Neuronal stem cell (in vitro differentiated cells): ENCODE results near the gene ZFAND5.

Source experiments
- DNase-seq: peaks from one replicate; pipeline ENCODE4 v3.0.0-alpha.2; 2013; ENCODE audit warnings: low spot score
- H2AFZ ChIP-seq: one replicate; pipeline ENCODE4 v1.6.1; 2013; ENCODE audit warnings: mild to moderate bottlenecking, low read length, inconsistent platforms
- H2AK5ac ChIP-seq: 2 replicates; pipeline ENCODE4 v1.6.1; 2013; ENCODE audit warnings: low read depth, mild to moderate bottlenecking, inconsistent platforms, low read length, moderate library complexity, mixed read lengths
- H2BK120ac ChIP-seq: 2 replicates; pipeline ENCODE4 v1.6.1; 2013; ENCODE audit warnings: low read depth, mild to moderate bottlenecking, inconsistent platforms, low read length, moderate library complexity, mixed read lengths
- H2BK12ac ChIP-seq: one replicate; pipeline ENCODE4 v1.6.1; 2013; ENCODE audit warnings: low read length, inconsistent platforms
- H2BK15ac ChIP-seq: 2 replicates; pipeline ENCODE4 v1.6.1; 2013; ENCODE audit warnings: mild to moderate bottlenecking, low read length, inconsistent platforms, mixed read lengths
- H2BK5ac ChIP-seq: one replicate; pipeline ENCODE4 v1.6.1; 2013; ENCODE audit warnings: inconsistent platforms, mild to moderate bottlenecking, low read length, moderate library complexity
- H3K14ac ChIP-seq: one replicate; pipeline ENCODE4 v1.6.1; 2013; ENCODE audit warnings: low read length, inconsistent platforms
- H3K18ac ChIP-seq: 2 replicates; pipeline ENCODE4 v1.6.1; 2013; ENCODE audit warnings: low read length, inconsistent platforms
- H3K23ac ChIP-seq: 2 replicates; pipeline ENCODE4 v1.6.1; 2013; ENCODE audit warnings: low read depth, mild to moderate bottlenecking, mixed read lengths, low read length, inconsistent platforms; ENCODE audit not compliant: poor library complexity
- H3K27ac ChIP-seq: replicated peaks from 3 replicates; pipeline ENCODE4 v1.5.1; 2013; ENCODE audit warnings: low read length, inconsistent platforms
- H3K27me3 ChIP-seq, 3 experiments: 2 replicates each; pipeline ENCODE4 v1.6.1; 2013; ENCODE audit warnings: low read length in 3 of 3, mild to moderate bottlenecking in 2 of 3, inconsistent platforms in 1 of 3, low read depth in 1 of 3, mixed read lengths in 1 of 3, moderate library complexity in 1 of 3; ENCODE audit not compliant: control insufficient read depth in 3 of 3, insufficient read depth in 3 of 3
- H3K36me3 ChIP-seq, 2 donors: replicated peaks in 1 of 2; 2 replicates each; pipeline ENCODE4 v1.6.1; 2013; ENCODE audit warnings: low read length in 2 of 2; ENCODE audit not compliant: control insufficient read depth in 2 of 2, insufficient read depth in 2 of 2
- H3K4ac ChIP-seq: 2 replicates; pipeline ENCODE4 v1.6.1; 2013; ENCODE audit warnings: inconsistent platforms, mild to moderate bottlenecking, low read length, moderate library complexity
- H3K4me1 ChIP-seq, 2 donors: 1 replicate in 1 of 2; 2 replicates in 1 of 2; pipeline ENCODE4 v1.6.1; 2013; ENCODE audit warnings: low read length in 2 of 2, low read depth in 1 of 2; ENCODE audit not compliant: control insufficient read depth in 2 of 2, insufficient read depth in 1 of 2
- H3K4me2 ChIP-seq: one replicate; pipeline ENCODE4 v1.6.1; 2013; ENCODE audit warnings: mild to moderate bottlenecking, low read length, inconsistent platforms; ENCODE audit not compliant: insufficient read depth, poor library complexity, severe bottlenecking
- H3K4me3 ChIP-seq, 2 donors: 2 replicates each; pipeline ENCODE4 v1.5.1; 2013; ENCODE audit warnings: low read length in 2 of 2, mild to moderate bottlenecking in 2 of 2, inconsistent platforms in 1 of 2, moderate library complexity in 1 of 2
- H3K79me1 ChIP-seq: one replicate; pipeline ENCODE4 v1.6.1; 2013; ENCODE audit warnings: low read depth, mild to moderate bottlenecking, inconsistent platforms, low read length, moderate library complexity
- H3K9ac ChIP-seq: one replicate; pipeline ENCODE4 v1.6.1; 2013; ENCODE audit warnings: mild to moderate bottlenecking, low read depth, low read length, inconsistent platforms; ENCODE audit not compliant: poor library complexity
- H3K9me3 ChIP-seq, 2 donors: replicated peaks in 1 of 2; 2 replicates each; pipeline versions ENCODE3 to v1.6.1; 2013; ENCODE audit warnings: low read length in 2 of 2, mild to moderate bottlenecking in 2 of 2, inconsistent platforms in 1 of 2, low read depth in 1 of 2, mixed read lengths in 1 of 2, moderate library complexity in 1 of 2; ENCODE audit not compliant: control insufficient read depth in 2 of 2, insufficient read depth in 1 of 2
- H4K8ac ChIP-seq: one replicate; pipeline ENCODE4 v1.6.1; 2013; ENCODE audit warnings: low read depth, mild to moderate bottlenecking, inconsistent platforms, low read length, moderate library complexity
- H4K91ac ChIP-seq: one replicate; pipeline ENCODE4 v1.6.1; 2013; ENCODE audit warnings: low read length, low read depth, mild to moderate bottlenecking, inconsistent platforms; ENCODE audit not compliant: poor library complexity
- WGBS, 2 donors: extraction: QIAGEN DNeasy Blood & Tissue Kit; methylation state at CpG; one replicate each; pipeline ENCODE4 v1.1.7; 2013; ENCODE audit warnings: missing lambda C conversion rate in 2 of 2, mixed read lengths in 1 of 2; ENCODE audit not compliant: insufficient read length in 2 of 2, insufficient replicate concordance in 1 of 2; ENCODE audit errors: extremely low coverage in 2 of 2; 5-methylcytosine and 5-hydroxymethylcytosine counted together

The ZFAND5 gene

DNA sequence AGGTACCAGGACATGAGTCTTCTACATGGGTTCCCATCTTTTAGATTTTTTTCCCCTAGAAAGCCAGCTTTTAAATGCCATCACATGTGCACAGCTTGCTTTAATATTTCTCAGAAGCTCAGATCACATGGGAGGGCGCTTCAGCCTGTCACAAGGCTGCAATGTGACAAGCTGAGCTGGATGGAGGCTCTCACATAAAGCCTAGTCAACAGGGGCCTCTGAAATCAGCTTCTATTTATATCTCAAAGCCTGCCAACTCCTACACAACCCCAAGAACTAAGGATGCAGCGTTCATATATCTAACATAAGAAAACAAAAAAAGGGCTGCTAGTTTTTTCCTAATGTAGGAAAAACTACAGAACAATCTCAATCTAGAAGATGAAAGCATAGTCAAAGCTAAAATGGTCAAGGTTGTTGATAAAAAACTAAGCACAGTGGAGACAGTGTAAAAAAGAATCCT lies 2.3 kb downstream of the ZFAND5 start:
- Histone ChIP-seq H3K9ac (no peak overlapping the region), H3K4me3 (peak overlapping the region in 1 of 2 donors; percentile 95), H2AFZ (no peak overlapping the region), H3K23ac (no peak overlapping the region), H3K4me1 (peaks cover 0 to 12% of the 10 kb centered on the region in 2 donors), H2BK120ac (no peak overlapping the region), H3K4me2 (peak overlapping the region; percentile 52), H3K14ac (no peak overlapping the region), H4K8ac (no peak overlapping the region), H3K9me3 (no peaks in the 10 kb centered on the region), H3K4ac (no peak overlapping the region), H2BK15ac (no peak overlapping the region), H3K36me3 (peaks cover 10 to 61% of the 10 kb centered on the region in 2 donors), H2BK5ac (no peak overlapping the region), H3K18ac (no peak overlapping the region), H3K27me3 (no peaks in the 10 kb centered on the region), H4K91ac (no peak overlapping the region), H3K79me1 (peaks cover 2% of the 10 kb centered on the region), H2AK5ac (no peak overlapping the region), H2BK12ac (no peak overlapping the region), H3K27ac (no peak overlapping the region)
- WGBS, 2 donors = no CpG with 5 or more reads among the region's 2 CpGs
- DNase-seq = no peak

GRCh38 chr9:72362118-72362531 lies 2.9 kb downstream of the ZFAND5 start:
- Histone ChIP-seq H3K14ac (no peak overlapping the region), H3K79me1 (peaks cover 2% of the 10 kb centered on the region), H2BK120ac (no peak overlapping the region), H3K18ac (no peak overlapping the region), H4K91ac (no peak overlapping the region), H2BK5ac (no peak overlapping the region), H3K27me3 (no peaks in the 10 kb centered on the region), H4K8ac (no peak overlapping the region), H3K4ac (no peak overlapping the region), H3K9ac (no peak overlapping the region), H3K36me3 (peaks cover 10 to 67% of the 10 kb centered on the region in 2 donors), H2AK5ac (no peak overlapping the region), H3K4me1 (peaks cover 0 to 12% of the 10 kb centered on the region in 2 donors), H3K9me3 (no peaks in the 10 kb centered on the region), H2BK15ac (no peak overlapping the region), H2BK12ac (no peak overlapping the region), H3K4me3 (peak overlapping the region in 1 of 2 donors; percentile 95), H2AFZ (no peak overlapping the region), H3K4me2 (no peak overlapping the region), H3K23ac (no peak overlapping the region), H3K27ac (no peak overlapping the region)
- no peak for DNase-seq
- no CpG with 5 or more reads among the region's 2 CpGs for WGBS, 2 donors

DNA sequence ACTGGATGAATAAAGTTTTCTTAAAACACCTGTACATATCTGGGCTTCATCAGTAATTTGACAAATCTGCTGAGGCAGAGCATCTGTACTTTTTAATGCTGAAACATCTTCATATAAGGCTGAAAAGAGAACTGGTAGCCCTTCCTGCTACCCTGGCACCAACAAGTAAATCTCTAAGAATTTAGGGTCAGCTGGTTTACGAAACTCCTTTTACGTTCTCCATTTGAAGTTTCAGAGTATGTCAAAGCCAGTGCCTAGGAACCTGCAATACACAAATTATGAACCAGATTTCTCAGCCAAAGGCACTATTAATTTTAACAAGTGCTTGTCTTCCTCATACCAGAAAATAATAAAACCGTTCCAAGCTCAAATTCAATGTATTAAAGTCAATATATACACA lies 3.8 kb downstream of the ZFAND5 start:
- H2BK12ac ChIP-seq = no peak overlapping the region
- H2AK5ac ChIP-seq = no peak overlapping the region
- no peak overlapping the region for H4K91ac ChIP-seq
- no peak overlapping the region for H2BK5ac ChIP-seq
- no peak overlapping the region for H3K4ac ChIP-seq
- no peaks in the 10 kb centered on the region for H3K27me3 ChIP-seq
- no peak for DNase-seq
- H3K9ac ChIP-seq = no peak overlapping the region
- no peak overlapping the region for H3K23ac ChIP-seq
- no peak overlapping the region for H3K14ac ChIP-seq
- no peak overlapping the region for H2BK15ac ChIP-seq
- no peak overlapping the region for H4K8ac ChIP-seq
- peaks cover 2% of the 10 kb centered on the region for H3K79me1 ChIP-seq
- no peaks in the 10 kb centered on the region for H3K9me3 ChIP-seq
- no peak overlapping the region for H3K4me3 ChIP-seq
- no peak overlapping the region for H3K4me2 ChIP-seq
- H3K27ac ChIP-seq = no peak overlapping the region
- no peak overlapping the region for H3K18ac ChIP-seq
- peaks cover 0 to 12% of the 10 kb centered on the region in 2 donors for H3K4me1 ChIP-seq
- H2BK120ac ChIP-seq = no peak overlapping the region
- no peak overlapping the region for H2AFZ ChIP-seq
- no CpG with 5 or more reads among the region's 3 CpGs for WGBS, 2 donors
- H3K36me3 ChIP-seq = peaks cover 13 to 76% of the 10 kb centered on the region in 2 donors

- Histone ChIP-seq H4K8ac (no peak overlapping the region), H3K4me2 (no peak overlapping the region), H3K27ac (no peak overlapping the region), H2BK15ac (no peak overlapping the region), H2BK12ac (no peak overlapping the region), H3K18ac (no peak overlapping the region), H3K36me3 (peaks cover 17 to 85% of the 10 kb centered on the region in 2 donors), H3K14ac (no peak overlapping the region), H3K79me1 (peaks cover 2% of the 10 kb centered on the region), H3K23ac (no peak overlapping the region), H2BK5ac (no peak overlapping the region), H2AK5ac (no peak overlapping the region), H3K4me1 (peaks cover 0 to 12% of the 10 kb centered on the region in 2 donors), H3K4me3 (no peak overlapping the region), H3K9me3 (no peaks in the 10 kb centered on the region), H2AFZ (no peak overlapping the region), H3K4ac (no peak overlapping the region), H4K91ac (no peak overlapping the region), H3K27me3 (no peaks in the 10 kb centered on the region), H3K9ac (no peak overlapping the region), H2BK120ac (no peak overlapping the region)
- DNase-seq = no peak
Measured at GRCh38 chr9:72360324-72360723, 4.7 kb downstream of the ZFAND5 start.
